Cardiac muscle cell (in vitro differentiated cells and primary cell): ENCODE results near the gene KHSRP. TPM values are rescaled to one million over a fixed set of nuclear protein-coding genes. Genes with fewer than 3 reads are reported as not detected.
A peak's percentile ranks its signal among the peaks of the same experiment; 100 is the strongest.

Experiments
- DNase-seq, 2 donors: peaks; one replicate each; pipeline versions ENCODE4 v3.0.0 to v3.0.0-alpha.2; 2010 to 2017; ENCODE audit warnings: low read depth in 1 of 2, low spot score in 1 of 2
- H3K27ac ChIP-seq: fragments of 200-600 bp; sonication (generic); 2 replicates; pipeline ENCODE4 v1.5.1; 2016
- H3K27me3 ChIP-seq: fragments of 200-600 bp; sonication (generic); 2 replicates; pipeline ENCODE4 v1.6.0; 2016; ENCODE audit warnings: control low read depth
- H3K36me3 ChIP-seq: fragments of 200-600 bp; sonication (generic); 2 replicates; pipeline ENCODE4 v1.5.1; 2016; ENCODE audit warnings: control low read depth
- H3K4me1 ChIP-seq: fragments of 200-600 bp; sonication (generic); 2 replicates; pipeline ENCODE4 v1.8.1; 2017; ENCODE audit warnings: low read depth, mild to moderate bottlenecking, mixed run types
- H3K4me3 ChIP-seq: fragments of 200-600 bp; sonication (generic); 2 replicates; pipeline ENCODE4 v1.5.1; 2016; ENCODE audit warnings: mild to moderate bottlenecking
- H3K9me3 ChIP-seq: fragments of 200-600 bp; sonication (generic); 2 replicates; pipeline ENCODE4 v1.5.1; 2017; ENCODE audit warnings: low read depth, mild to moderate bottlenecking, control low read depth
- CTCF ChIP-seq: IDR thresholded peaks from 2 replicates; pipeline ENCODE4 v1.5.1; 2012; ENCODE audit warnings: low read depth, mild to moderate bottlenecking, low read length
- polyA plus RNA-seq: library from polyadenylated mRNA; unstranded; fragments of >200 nt; fragmentation: Nextera tagmentation; extraction: Ambion mirVana; gene quantifications from 2 replicates; pipeline ENCODE4 v1.2.1, GENCODE V29; 2016
- total RNA-seq: library from RNA; depleted of rRNA; stranded (reverse); fragments of >200 nt; gene quantifications from 2 replicates; pipeline ENCODE4 v1.2.3, GENCODE V29; 2016

The KHSRP gene, protein sequence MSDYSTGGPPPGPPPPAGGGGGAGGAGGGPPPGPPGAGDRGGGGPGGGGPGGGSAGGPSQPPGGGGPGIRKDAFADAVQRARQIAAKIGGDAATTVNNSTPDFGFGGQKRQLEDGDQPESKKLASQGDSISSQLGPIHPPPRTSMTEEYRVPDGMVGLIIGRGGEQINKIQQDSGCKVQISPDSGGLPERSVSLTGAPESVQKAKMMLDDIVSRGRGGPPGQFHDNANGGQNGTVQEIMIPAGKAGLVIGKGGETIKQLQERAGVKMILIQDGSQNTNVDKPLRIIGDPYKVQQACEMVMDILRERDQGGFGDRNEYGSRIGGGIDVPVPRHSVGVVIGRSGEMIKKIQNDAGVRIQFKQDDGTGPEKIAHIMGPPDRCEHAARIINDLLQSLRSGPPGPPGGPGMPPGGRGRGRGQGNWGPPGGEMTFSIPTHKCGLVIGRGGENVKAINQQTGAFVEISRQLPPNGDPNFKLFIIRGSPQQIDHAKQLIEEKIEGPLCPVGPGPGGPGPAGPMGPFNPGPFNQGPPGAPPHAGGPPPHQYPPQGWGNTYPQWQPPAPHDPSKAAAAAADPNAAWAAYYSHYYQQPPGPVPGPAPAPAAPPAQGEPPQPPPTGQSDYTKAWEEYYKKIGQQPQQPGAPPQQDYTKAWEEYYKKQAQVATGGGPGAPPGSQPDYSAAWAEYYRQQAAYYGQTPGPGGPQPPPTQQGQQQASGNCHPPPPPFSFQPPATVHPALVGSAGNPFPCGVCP
- total RNA-seq (237 and 320 TPM in 2 replicates), polyA plus RNA-seq (262 and 350 TPM in 2 replicates)

DNA sequence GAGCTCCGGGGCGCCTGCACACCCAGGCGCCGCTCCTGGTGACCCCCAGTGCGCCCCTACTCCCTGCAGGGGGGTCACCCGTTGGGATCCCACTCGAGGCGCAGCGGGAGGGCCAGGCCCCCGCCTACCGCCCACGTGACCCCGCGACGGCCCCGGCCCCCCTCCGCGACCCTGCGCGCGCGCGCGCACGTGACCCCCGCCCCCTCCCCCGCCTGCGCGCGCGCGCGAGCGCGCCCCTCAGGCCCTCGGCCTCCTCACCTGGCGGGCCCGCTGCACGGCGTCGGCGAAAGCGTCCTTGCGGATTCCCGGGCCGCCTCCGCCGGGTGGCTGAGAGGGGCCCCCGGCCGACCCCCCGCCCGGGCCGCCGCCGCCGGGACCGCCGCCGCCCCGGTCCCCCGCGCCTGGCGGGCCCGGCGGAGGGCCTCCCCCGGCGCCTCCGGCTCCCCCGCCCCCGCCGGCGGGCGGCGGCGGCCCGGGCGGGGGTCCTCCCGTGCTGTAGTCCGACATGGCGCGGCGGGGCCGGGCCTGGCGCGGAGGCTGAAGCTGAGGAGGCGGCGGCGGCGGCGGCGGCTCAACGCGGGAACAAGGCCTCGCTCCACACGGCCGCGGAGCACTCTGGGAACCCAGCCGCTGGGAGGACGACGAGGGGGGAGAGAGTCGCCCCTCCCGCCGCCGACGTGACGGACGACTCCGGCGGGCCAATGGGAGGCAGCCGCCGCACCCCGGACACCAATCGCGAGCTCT is at the start of gene KHSRP:
Gene KHSRP, minus strand, starts transcription at position 617 of the 744 bp plus-strand sequence. Its CDS starts 110 bp downstream, at position 507.
- no peak for TF ChIP-seq CTCF
- peaks cover 11% of the 10 kb centered on the region for H3K4me1 ChIP-seq
- H3K4me3 ChIP-seq = peak within 1 kb of the TSS; percentile 99
- H3K36me3 ChIP-seq = peaks cover 20% of the 10 kb centered on the region
- no peaks in the 10 kb centered on the region for H3K27me3 ChIP-seq
- H3K27ac ChIP-seq = peak within 1 kb of the TSS; percentile 91
- peak in 1 of 2 donors; percentile 52 for DNase-seq
- no peaks in the 10 kb centered on the region for H3K9me3 ChIP-seq

- Histone ChIP-seq H3K4me3 (no peak overlapping the region), H3K9me3 (no peaks in the 10 kb centered on the region), H3K36me3 (no peaks in the 10 kb centered on the region), H3K27ac (no peak overlapping the region), H3K4me1 (no peaks in the 10 kb centered on the region), H3K27me3 (peaks cover 12% of the 10 kb centered on the region)
- no peak for TF ChIP-seq CTCF
- DNase-seq = no peak
Measured at GRCh38 chr19:6473647-6474046, 49.0 kb upstream of the KHSRP start.

- no peaks in the 10 kb centered on the region for H3K4me1 ChIP-seq
- H3K4me3 ChIP-seq = no peak overlapping the region
- no peak for DNase-seq
- H3K27me3 ChIP-seq = peaks cover 12% of the 10 kb centered on the region
- no peak for TF ChIP-seq CTCF
- H3K36me3 ChIP-seq = no peaks in the 10 kb centered on the region
- no peak overlapping the region for H3K27ac ChIP-seq
- no peaks in the 10 kb centered on the region for H3K9me3 ChIP-seq
Measured at GRCh38 chr19:6472713-6473112, 48.1 kb upstream of the KHSRP start.

- DNase-seq = no peak
- H3K27me3 ChIP-seq = peaks cover 12% of the 10 kb centered on the region
Measured at GRCh38 chr19:6471076-6471475, 46.5 kb upstream of the KHSRP start.

More at GRCh38 chr19:6471076-6471475, 46.5 kb upstream of the KHSRP start:
- Histone ChIP-seq H3K27ac (no peak overlapping the region), H3K4me3 (no peak overlapping the region), H3K9me3 (no peaks in the 10 kb centered on the region), H3K36me3 (no peaks in the 10 kb centered on the region), H3K4me1 (no peaks in the 10 kb centered on the region)
- no peak for TF ChIP-seq CTCF
